HG03342 (cell line): ENCODE results near the gene RFC2.
A peak's percentile ranks its signal among the peaks of the same experiment; 100 is the strongest.
"Not testable (repeated sequence)": the region's sequence is repeated elsewhere in the genome, so short reads cannot be mapped to it uniquely, and the experiment has no call there.

Source experiments
- ATAC-seq: cut with Tn5 transposase; IDR thresholded peaks from one replicate; pipeline ENCODE4 v1.9.1; 2021; ENCODE audit warnings: mild to moderate bottlenecking, moderate library complexity; ENCODE audit not compliant: unreplicated experiment

RFC2 gene

GRCh38 chr7:74219416-74219815 is 34.8 kb downstream of the RFC2 start:
- ATAC-seq = no peak

DNA sequence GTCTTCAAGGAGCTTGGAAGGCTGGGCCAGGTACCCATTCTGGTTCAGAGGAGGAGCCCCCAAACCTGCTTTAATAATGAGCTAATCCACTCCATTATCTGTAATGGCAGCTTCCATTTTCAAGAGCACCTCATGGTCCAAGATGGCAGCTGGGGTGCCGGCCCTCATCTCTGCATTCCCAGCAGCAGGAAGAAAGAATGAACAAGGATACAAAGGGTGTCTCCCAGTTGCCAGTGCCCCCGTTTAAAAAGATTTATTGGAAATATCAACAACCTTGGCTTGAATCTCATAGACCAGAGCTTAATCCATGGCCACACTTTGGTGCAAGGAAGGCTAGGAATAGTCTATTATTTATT is 35.9 kb downstream of the RFC2 start:
- ATAC-seq = no peak

- ATAC-seq = peak; percentile 39
These were observed 36.5 kb downstream of the RFC2 start for GRCh38 chr7:74217455-74218342.

DNA sequence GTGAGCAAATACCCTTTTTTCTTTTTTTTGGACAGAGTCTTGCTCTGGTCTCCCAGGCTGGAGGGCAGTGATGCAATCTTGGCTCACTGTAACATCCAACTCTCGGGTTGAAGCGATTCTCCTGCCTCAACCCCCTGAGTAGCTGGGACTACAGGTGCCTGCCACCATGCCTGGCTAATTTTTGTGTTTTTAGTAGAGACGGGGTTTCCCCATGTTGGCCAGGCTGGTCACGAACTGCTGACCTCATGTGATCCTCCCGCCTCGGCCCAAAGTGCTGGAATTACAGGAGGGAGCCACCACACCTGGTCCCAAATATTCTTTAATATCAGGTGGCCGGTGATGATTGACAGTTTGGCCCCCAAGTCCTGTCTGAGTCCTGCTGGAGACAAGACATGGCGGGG is 37.8 kb downstream of the RFC2 start:
- ATAC-seq = no peak

DNA sequence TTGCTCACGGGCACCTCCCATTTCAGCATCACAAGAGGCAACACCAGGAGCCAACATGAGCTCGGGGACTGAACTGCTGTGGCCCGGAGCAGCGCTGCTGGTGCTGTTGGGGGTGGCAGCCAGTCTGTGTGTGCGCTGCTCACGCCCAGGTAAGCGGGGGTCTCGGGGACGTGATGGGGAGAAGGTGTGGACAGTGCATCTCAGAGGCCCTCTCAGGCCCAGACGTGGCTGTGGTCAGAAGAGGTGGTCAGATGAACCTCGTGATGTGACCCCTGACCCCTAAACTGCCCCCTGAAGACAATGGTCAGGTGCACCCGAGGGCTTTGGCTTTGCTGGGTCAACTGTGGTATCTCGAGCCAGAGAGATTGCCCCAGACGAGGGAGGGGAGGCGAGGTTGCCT is 38.3 kb downstream of the RFC2 start:
- no peak for ATAC-seq

- ATAC-seq = no peak
These were observed 39.2 kb downstream of the RFC2 start for GRCh38 chr7:74214816-74215630.

DNA sequence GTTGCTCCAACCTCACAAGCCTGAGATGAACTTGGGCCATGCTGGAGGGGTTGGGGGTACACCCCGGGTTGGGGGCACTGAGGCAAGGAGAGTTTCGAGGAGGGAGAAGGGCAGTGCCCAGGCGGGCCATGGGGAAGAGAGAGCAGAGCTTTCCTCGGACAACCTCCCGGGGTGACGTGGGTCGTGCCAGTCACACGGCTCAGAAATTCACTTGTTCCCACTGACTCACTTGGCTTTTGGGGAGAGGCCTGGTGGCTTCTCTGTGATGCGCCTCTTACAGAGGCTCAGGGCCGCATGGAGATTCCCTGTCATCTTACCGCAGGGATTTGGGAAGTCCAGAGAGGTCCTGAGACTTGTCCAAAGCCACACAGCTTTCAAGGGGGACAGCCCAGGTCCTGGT is 41.5 kb downstream of the RFC2 start:
- ATAC-seq = no peak

GRCh38 chr7:74208241-74208640 is 46.0 kb downstream of the RFC2 start:
- ATAC-seq = not testable (repeated sequence)

- ATAC-seq = no peak
These were observed 46.6 kb downstream of the RFC2 start for GRCh38 chr7:74207586-74207985.

DNA sequence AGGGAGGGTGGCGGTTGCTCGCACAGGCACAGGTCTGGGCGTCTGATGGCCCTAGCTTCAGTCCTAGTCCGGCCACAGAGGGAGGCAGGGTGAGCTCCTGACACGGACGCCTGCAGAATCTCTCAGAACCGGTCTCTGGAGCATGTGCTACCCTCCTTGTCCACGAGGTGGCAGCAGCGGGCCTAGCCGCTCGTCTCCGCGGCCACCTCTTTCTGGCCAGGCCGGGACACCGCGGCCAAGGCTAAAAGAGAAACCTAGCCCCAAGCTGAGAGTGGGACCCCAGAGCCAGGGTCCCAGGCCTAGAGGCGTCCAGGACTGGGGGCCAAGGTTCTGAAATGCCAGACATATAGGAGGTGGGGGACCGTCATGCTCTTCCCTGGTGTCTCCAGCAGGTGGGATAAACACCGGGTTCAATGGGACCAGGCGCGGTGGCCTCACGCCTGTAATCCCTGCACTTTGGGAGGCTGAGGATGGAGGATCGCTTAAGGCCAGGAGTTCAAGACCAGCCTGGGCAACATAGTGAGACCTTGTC is 47.5 kb downstream of the RFC2 start:
- ATAC-seq = no peak

GRCh38 chr7:74206052-74206451 is 48.1 kb downstream of the RFC2 start:
- not testable (repeated sequence) for ATAC-seq

GRCh38 chr7:74203956-74204618 is 50.1 kb downstream of the RFC2 start:
- no peak for ATAC-seq

DNA sequence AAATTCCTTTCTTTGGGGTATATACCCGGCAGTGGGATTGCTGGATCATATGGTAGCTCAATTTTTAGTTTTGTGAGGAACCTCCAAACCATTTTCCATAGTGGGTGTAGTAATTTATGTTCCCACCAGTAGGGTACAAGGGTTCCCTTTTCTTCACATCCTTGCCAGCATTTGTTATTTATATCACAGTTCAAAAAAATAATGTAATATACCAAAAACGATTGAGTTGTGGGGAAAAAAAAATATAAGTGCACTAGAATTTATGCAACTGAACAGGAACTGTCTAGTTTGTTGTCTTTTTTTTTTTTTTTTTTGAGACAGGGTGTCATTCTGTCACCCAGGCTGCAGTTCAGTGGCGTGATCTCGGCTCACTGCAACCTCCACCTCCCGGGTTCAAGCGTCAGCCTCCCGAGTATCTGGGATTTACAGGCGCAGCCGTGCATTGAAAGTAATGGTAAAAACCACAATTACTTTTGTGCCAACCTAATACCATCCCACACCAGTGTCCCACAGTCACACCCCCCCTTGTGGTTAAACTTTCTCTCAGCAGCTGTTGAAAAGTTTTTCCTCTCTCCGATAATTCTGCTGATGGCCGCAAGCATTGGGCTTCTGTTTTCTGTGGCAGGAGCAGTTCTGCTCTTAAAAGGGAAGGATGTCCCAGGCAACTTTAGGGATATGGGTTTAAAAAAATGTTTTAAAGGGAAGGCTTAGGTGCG is 51.2 kb downstream of the RFC2 start:
- ATAC-seq = no peak

DNA sequence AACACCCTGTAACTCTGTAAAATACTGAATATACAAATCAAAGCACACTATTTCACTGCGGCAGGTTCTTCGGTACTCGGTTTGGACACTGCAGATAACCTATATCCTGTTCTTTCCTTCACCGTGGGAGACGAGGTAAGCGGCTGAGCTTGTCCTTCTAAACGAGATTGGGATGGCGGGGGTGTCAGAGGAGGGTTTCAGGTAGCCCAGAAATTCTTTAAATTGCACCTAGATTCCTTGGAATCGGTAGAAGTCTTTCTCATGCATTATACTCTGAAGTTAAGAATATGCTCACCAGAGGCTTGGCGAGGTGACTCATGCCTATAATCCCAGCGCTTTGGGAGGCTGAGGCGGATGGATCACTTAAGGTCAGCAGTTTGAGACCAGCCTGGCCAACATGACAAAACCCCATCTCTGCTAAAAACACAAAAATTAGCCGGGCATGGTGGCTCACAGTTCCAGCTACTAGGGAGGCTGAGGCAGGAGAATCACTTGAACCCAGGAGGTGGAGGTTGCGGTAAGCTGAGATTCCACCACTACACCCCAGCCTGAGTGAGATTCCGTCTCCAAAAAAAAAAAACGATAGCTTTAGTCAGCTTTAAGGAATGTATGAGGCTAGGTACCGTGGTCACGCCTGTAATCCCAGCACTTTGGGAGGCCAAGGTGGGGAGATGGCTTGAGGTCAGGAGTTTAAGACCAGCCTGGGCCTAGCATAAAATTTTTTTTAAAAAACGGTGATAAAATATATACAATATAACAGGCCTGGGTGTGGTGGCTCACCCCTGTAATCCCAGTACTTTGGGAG is 54.4 kb downstream of the RFC2 start:
- no peak for ATAC-seq

DNA sequence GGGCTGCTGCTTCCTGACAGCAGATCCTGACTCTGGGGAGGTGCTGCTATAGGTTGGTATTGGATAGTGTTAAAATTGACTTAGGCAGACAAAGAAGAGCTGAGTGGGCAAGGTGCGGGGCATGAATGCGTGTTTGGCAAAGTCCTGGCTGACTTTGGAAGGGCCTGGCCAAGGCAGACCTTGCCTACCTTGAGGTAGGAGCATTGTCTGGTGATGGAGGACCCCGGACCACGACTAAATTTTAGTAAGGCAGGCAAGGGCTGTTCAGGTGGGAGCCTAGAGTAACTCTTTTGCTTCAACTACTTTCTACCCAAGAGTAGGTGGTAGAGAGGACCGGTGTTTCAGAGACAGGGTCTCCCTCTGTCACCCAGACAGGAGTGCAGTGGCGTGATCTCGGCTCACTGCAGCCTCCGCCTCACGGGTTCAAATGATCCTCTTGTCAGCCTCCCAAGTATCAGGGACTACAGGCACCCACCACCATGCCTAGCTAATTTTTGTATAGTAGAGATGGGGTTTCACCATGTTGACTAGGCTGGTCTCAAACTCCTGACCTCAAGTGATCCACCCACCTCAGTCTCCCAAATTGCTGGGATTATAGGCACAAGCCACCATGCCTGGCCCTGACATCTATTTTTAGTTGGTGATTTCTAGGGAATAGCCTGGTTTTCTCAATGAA is 56.6 kb downstream of the RFC2 start:
- no peak for ATAC-seq

DNA sequence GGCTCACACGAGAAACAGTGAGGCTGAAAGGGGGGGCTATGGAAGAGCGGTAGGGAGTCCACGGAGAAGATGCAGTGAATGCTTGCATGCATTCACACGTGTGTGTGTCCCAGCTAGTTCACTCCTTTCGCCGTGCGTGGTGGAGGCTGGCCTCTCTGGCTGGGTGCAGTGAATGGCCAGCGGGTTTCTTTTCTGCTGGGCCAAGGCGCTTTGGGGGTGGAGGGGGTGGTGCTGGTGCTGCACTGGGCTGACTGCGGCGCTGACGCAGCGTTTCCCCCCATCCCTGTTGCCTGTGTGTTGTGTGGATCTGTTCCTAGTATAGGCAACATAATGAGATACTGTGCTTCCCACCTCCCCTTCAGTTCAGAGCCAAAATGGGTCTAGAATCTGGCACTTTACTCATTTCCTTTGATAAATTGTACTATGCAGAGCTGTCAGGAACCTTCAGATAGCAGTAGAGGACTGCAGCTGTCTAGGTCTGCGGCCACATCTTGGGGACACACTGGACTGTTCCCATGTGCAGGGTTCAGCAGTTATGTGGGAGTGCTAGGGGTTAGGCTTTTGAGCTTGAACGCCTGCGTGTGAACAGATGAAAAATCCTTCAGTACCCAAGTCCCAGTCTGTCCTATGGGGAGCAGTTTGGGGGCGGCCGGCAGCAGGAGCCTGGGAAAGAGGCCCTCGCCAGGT is 58.1 kb downstream of the RFC2 start:
- not testable (repeated sequence) for ATAC-seq

DNA sequence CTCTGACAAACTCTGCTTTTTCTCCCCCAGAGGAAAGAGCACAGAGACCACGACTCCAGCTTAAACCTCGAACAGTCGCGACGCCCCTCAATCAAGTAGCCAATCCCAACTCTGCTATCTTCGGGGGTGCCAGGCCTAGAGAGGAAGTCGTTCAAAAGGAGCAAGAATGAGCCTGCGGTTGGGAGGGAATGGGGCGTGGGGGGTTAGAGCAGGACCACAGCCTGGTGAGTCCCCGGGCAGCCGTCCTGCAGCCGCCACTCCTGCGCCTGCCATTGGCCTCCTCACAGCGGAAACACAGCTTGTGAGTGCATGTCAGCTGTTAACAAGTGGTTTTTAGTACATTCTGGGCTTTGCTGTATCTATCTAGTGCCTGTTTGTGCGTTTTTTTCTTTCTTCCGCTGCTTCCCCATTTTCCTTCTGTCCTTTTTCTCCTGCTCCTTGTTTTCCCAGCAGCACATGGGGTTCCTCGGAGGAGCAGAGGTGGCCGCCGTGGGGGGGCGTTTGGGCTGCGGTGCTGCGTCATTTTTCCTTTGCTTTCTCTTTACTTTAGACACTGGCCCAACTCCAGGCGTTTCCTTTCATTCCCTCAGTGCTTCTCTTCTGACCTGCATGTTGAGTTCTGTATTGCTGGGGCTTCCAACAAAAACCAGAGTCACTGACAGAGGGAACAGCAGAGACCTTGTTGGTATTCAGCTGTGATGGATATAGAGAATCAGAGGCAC is 58.9 kb downstream of the RFC2 start:
- not testable (repeated sequence) for ATAC-seq

- no peak for ATAC-seq
These were observed 59.5 kb downstream of the RFC2 start for GRCh38 chr7:74194686-74195085.
